Breast epithelium (tissue), 4 donors: Measurements from ENCODE around the gene PTGER3. TPM values are rescaled to one million over a fixed set of nuclear protein-coding genes. Genes with fewer than 3 reads are reported as not detected.

Experiments used
- DNase-seq, 2 donors: peaks; one replicate each; pipeline ENCODE4 v3.0.0-alpha.2; 2019; ENCODE audit warnings: low spot score in 2 of 2
- H3K27ac ChIP-seq, 2 donors: fragments of 200-600 bp; sonication (generic) in 1 of 2; one replicate each; pipeline ENCODE4 v1.5.1; 2016 to 2019; ENCODE audit warnings: mild to moderate bottlenecking in 1 of 2
- H3K27me3 ChIP-seq, 2 donors: fragments of 200-600 bp; sonication (generic) in 1 of 2; one replicate each; pipeline versions ENCODE4 v1.5.1 to v1.6.0; 2017 to 2019; ENCODE audit warnings: control low read depth in 1 of 2, mild to moderate bottlenecking in 1 of 2
- H3K36me3 ChIP-seq: fragments of 200-600 bp; one replicate; pipeline ENCODE4 v1.5.1; 2019
- H3K4me1 ChIP-seq, 2 donors: fragments of 200-600 bp; sonication (generic); one replicate each; pipeline ENCODE4 v1.5.1; 2016 to 2019; ENCODE audit warnings: control low read depth in 1 of 2
- H3K4me3 ChIP-seq, 3 donors: fragments of 200-600 bp; sonication (generic); 1 replicate in 2 of 3; 2 replicates in 1 of 3; pipeline ENCODE4 v1.5.1; 2016 to 2019; ENCODE audit warnings: mild to moderate bottlenecking in 3 of 3, moderate library complexity in 2 of 3
- H3K9me3 ChIP-seq, 2 donors: fragments of 200-600 bp; sonication (generic) in 1 of 2; one replicate each; pipeline ENCODE4 v1.5.1; 2016 to 2019; ENCODE audit warnings: control low read depth in 1 of 2
- CTCF ChIP-seq, 3 donors: fragments of 450-650 bp; IDR thresholded peaks; one replicate each; pipeline ENCODE4 v1.5.1; 2016 to 2017; ENCODE audit warnings: antibody characterized with exemption in 3 of 3, mild to moderate bottlenecking in 3 of 3, moderate library complexity in 3 of 3
- POLR2A ChIP-seq: fragments of 450-650 bp; IDR thresholded peaks from one replicate; pipeline ENCODE4 v1.6.1; 2016; ENCODE audit warnings: antibody characterized with exemption, mild to moderate bottlenecking, moderate library complexity
- POLR2AphosphoS5 ChIP-seq, 3 donors: sonication (generic); formaldehyde crosslinking; IDR thresholded peaks; one replicate each; pipeline ENCODE4 v1.6.1; 2017; ENCODE audit warnings: antibody characterized with exemption in 3 of 3
- intact Hi-C: fragments of 100-400 bp; cut with DNase I; formaldehyde crosslinking; loops from one replicate; pipeline ENCODE4 v1.15.1; 2023; ENCODE audit warnings: low total_unique reads
- total RNA-seq, 3 donors: library from RNA; depleted of rRNA; stranded (reverse); fragments of >200 nt; gene quantifications; one replicate each; pipeline ENCODE4 v1.1.0, GENCODE V29; 2016

Gene PTGER3
- total RNA-seq, 3 donors from 2014 or later, result 43.3 to 193 (median 52.1) TPM

DNA sequence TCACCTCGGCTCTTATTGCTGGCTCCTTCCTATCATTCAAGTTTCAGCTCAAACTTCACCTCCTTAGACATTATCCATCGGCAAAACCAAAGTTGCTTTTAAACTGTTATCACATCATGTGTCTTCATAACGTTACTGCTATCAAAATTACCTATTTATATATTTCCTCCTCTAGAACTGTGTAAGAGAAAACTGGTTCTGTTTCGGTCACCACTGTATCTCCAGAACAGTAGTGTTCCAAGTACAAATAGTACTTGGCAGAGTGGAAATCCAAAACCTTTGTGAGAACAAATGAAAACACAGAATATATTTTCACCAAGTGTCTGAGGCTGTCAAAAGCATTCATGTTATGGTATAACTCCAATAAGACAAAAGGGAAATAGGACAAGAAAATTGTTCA is 24.1 kb upstream of the PTGER3 start:
- intact Hi-C loops, result no loop called here
- no peak for TF ChIP-seq POLR2A
- no peak for TF ChIP-seq CTCF (IDR thresholded peaks at IDR 0.05)
- no peak for TF ChIP-seq POLR2AphosphoS5 (IDR thresholded peaks at IDR 0.05)
- Histone ChIP-seq H3K9me3 (no peaks in the 10 kb centered on the region), H3K4me3 (no peak overlapping the region), H3K27me3 (no peaks in the 10 kb centered on the region), H3K27ac (no peak overlapping the region), H3K36me3 (peaks cover 14% of the 10 kb centered on the region), H3K4me1 (no peaks in the 10 kb centered on the region)
- DNase-seq, result no peak

- intact Hi-C loops, result no loop called here
- Histone ChIP-seq H3K36me3 (peaks cover 15% of the 10 kb centered on the region), H3K27ac (no peak overlapping the region), H3K27me3 (no peaks in the 10 kb centered on the region), H3K9me3 (no peaks in the 10 kb centered on the region), H3K4me3 (no peak overlapping the region), H3K4me1 (no peaks in the 10 kb centered on the region)
- DNase-seq, result no peak
- TF ChIP-seq POLR2A, result no peak
- TF ChIP-seq POLR2AphosphoS5 (IDR thresholded peaks at IDR 0.05), result no peak
Measured at GRCh38 chr1:71068325-71069240, 21.0 kb upstream of the PTGER3 start.

GRCh38 chr1:71054791-71055190 is 7.2 kb upstream of the PTGER3 start:
- Histone ChIP-seq H3K4me3 (no peak overlapping the region), H3K27ac (no peak overlapping the region), H3K9me3 (no peaks in the 10 kb centered on the region), H3K4me1 (no peaks in the 10 kb centered on the region), H3K36me3 (no peaks in the 10 kb centered on the region), H3K27me3 (peaks cover 0 to 3% of the 10 kb centered on the region in 2 donors)
- TF ChIP-seq POLR2A, result no peak
- TF ChIP-seq CTCF (IDR thresholded peaks at IDR 0.05), result no peak
- no peak for TF ChIP-seq POLR2AphosphoS5 (IDR thresholded peaks at IDR 0.05)
- intact Hi-C loops, result no loop called here
- no peak for DNase-seq

DNA sequence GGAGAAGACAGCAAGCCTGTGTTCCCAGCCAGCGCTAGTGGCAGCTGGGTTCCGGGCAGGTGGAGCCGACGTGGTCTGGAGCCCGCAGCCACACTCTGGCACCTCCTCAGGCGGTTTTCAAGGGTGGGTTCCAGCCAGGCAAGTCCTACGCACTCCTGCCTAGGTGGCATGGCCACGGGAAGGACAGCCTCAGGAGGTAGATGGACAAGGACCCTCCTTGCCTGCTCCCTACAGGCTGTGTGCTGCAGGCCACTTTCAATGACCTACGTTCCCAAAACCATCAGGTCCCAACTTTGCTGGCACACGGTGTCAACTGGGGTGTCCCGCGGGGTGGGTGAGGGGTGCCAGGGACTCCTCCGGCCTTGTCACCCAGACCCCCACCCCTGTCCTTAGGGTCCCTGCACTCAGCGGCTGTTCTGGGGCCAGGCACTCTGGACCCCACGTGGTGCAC is 6.7 kb upstream of the PTGER3 start:
- intact Hi-C loops, result no loop called here
- H3K27ac ChIP-seq, result no peak overlapping the region
- TF ChIP-seq POLR2A, result no peak
- TF ChIP-seq CTCF (IDR thresholded peaks at IDR 0.05), result no peak
- TF ChIP-seq POLR2AphosphoS5 (IDR thresholded peaks at IDR 0.05), result no peak

GRCh38 chr1:71053758-71054157 is 6.1 kb upstream of the PTGER3 start:
- Histone ChIP-seq H3K4me1 (no peaks in the 10 kb centered on the region), H3K27ac (no peak overlapping the region), H3K4me3 (no peak overlapping the region), H3K36me3 (no peaks in the 10 kb centered on the region), H3K27me3 (peaks cover 0 to 3% of the 10 kb centered on the region in 2 donors), H3K9me3 (no peaks in the 10 kb centered on the region)
- DNase-seq, result no peak
- no peak for TF ChIP-seq CTCF (IDR thresholded peaks at IDR 0.05)
- TF ChIP-seq POLR2A, result no peak
- no peak for TF ChIP-seq POLR2AphosphoS5 (IDR thresholded peaks at IDR 0.05)
- intact Hi-C loops, result no loop called here

More for the DNA sequence above, 6.7 kb upstream of the PTGER3 start:
- H3K4me1 ChIP-seq, result no peaks in the 10 kb centered on the region
- DNase-seq, result no peak
- no peaks in the 10 kb centered on the region for H3K9me3 ChIP-seq
- peaks cover 0 to 3% of the 10 kb centered on the region in 2 donors for H3K27me3 ChIP-seq
- H3K4me3 ChIP-seq, result no peak overlapping the region
- H3K36me3 ChIP-seq, result no peaks in the 10 kb centered on the region
